GM18517 (cell line): ENCODE data around the gene OR2W1.

Experiments used
- ATAC-seq: cut with Tn5 transposase; IDR thresholded peaks from one replicate; pipeline ENCODE4 v1.9.1; 2021; ENCODE audit warnings: mild to moderate bottlenecking, moderate library complexity; ENCODE audit not compliant: unreplicated experiment

OR2W1 gene, protein sequence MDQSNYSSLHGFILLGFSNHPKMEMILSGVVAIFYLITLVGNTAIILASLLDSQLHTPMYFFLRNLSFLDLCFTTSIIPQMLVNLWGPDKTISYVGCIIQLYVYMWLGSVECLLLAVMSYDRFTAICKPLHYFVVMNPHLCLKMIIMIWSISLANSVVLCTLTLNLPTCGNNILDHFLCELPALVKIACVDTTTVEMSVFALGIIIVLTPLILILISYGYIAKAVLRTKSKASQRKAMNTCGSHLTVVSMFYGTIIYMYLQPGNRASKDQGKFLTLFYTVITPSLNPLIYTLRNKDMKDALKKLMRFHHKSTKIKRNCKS

GRCh38 chr6:29045075-29045474 is at the start of gene OR2W1:
Gene OR2W1 (minus strand): TSS chr6:29045175. CDS start chr6:29045175, 0 bp downstream.
- no peak for ATAC-seq

DNA sequence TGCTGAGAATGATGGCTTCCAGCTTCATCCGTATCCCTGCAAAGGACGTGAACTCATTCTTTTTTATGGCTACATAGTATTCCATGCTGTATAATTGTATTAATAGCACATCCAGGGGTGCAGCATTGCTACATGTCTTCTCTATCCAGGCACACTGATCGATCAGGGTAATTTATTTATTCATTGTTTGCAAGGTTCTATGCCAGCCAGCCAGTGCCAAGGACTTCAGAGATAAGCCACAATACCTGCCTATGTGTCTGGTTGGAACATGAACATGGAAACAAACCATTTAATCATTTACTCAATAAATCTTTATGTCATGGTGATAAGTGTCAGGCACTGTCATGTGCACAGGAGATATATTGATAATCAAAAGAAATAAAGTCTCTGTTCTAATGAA is 48.0 kb upstream of the OR2W1 start:
- no peak for ATAC-seq

DNA sequence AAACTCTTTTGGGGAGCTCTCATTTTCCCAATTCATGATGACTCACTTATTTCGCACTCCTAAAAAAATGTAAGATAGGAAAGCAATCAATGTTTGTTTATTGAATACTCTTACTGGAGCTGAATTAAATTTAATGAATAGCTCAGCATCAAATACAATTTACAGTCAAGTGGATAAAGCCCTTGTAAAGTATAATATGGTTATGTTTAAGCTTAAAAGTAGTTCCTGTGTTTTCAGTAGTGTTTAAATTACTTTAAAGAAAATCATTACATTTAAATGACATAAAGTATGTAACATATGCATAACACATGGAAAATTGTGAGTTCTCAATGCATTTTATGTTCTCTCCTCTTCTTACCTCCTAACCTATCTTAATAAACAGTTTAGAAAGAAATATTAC is 42.2 kb upstream of the OR2W1 start, which contains the start of gene OR2B3:
Gene OR2B3, minus strand, starts transcription at position 101 of the 400 bp plus-strand sequence. Its CDS starts 65 bp downstream, at position 36.
- no peak for ATAC-seq

- ATAC-seq = no peak
Observed at GRCh38 chr6:29082457-29082856, 37.5 kb upstream of the OR2W1 start.

DNA sequence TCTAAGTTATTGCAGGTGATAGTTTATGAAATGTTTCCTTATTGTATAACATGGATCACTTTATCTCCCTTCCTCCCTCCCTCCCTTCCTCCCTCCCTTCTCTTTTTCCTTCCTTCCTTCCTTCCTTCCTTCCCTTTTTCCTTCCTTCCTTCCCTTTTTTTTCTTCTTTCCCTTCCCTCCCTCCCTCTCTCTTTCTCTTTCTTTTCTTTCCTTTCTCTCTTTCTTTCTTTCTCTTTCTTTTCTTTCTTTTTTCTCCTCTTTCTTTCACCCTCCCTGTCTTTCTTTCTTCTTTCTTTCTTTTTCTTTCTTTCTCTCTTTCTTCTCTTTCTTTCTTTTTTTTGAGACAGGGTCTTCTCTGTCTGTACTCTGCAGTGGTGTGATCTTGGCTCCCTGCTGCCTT is 36.3 kb upstream of the OR2W1 start:
- ATAC-seq = no peak

- ATAC-seq = no peak
Observed at GRCh38 chr6:29079203-29079602, 34.2 kb upstream of the OR2W1 start.

DNA sequence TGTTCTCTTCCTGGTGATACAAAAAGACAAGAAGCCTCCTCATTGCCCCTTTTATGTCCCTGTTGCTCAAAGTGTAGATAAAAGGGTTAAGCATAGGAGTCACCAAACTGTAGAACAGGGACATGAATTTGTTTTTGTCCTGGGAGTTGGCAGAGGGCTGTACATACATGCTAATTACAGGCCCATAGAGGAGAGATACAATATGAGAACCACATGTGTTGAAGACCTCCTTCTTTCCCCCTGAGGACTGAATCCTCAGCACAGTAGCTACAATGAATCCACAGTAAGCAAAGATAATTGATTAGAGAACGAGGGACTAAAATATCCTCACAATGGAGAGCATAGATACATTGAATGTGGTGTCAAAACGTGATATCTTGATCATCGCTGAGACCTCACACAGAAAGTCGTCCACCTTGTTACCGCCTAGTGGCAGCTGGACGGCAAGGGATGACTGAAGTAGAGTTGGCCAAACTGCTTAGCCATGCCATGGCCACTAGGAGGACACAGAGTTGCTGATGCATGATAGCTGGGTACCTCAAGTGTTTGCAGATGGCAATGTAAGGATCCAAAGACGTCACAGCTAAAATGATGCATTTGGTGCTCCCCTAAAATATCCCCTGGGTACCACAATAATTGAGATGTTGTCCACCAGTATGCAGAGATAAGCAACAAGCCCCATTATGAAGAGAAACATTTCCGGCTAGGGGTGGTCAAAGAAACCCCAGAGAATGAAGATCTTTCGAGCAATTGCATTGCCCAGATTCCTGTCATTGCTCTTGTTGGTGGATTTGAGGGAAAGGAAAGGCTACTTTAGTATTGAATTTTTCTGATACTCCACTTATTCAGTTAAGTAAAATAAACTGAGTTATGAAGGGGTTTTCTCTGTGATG is 27.1 kb upstream of the OR2W1 start:
- ATAC-seq = peak; percentile 63

GRCh38 chr6:29051680-29052079 is 6.7 kb upstream of the OR2W1 start:
- no peak for ATAC-seq

- no peak for ATAC-seq
Observed at GRCh38 chr6:29035951-29036350, 9.0 kb downstream of the OR2W1 start.

DNA sequence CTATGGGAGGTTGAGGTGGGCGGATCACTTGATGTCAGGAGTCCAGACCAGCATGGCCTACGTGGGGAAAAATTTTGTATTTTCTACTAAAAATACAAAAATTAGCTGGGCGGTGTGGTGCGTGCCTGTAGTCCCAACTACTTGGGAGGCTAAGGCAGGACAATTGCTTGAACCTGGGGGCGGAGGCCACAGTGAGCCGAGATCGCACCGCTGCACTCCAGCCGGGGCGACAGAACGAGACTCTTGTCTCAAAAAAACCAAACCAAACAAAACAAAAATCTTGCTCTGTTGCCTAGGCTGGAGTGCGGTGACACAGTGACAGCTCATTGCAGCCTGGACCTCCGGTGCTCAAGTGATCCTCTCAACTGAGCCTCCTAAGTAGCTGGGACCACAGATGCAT is 16.2 kb downstream of the OR2W1 start:
- no peak for ATAC-seq

- ATAC-seq = no peak
Observed at GRCh38 chr6:29025927-29026585, 18.9 kb downstream of the OR2W1 start.

GRCh38 chr6:29021434-29021833 is 23.5 kb downstream of the OR2W1 start:
- no peak for ATAC-seq

DNA sequence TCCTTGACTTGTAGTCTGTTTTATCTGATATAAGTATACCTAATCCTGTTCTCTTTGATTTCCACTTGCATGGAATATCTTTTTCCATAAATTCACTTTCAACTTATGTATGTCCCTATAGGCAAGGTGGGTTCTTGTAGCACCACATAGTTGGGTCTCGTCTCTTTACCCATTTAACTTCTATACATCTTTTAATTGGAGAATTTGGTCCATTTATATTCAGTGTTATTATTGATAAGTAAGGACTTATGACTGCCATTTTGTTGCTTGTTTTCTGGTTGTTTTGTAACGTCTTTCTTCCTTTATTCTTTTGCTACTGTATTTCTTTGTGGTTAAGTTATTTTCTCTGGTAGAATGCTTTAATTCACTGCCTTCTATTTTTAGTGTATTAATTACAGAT is 25.3 kb downstream of the OR2W1 start:
- no peak for ATAC-seq

DNA sequence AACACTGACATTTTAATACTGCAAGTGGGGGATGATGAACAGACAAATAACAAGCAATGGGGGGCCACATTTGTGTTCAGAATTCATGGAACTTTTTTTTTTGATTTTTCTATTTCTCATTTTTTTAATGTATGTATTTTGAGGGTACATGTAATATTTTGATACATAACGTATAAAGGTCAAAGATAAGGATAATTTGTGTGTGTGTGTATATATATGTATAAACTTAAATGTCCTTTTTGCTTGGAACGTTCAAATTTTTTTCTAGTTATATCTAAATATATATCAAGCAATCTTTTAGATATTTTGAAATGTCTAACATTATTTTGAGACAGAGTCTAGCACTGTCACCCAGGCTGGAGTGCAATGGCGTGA is 27.6 kb downstream of the OR2W1 start:
- no peak for ATAC-seq

- peak; percentile 82 for ATAC-seq
Observed at GRCh38 chr6:29016559-29017427, 28.2 kb downstream of the OR2W1 start.

GRCh38 chr6:29014729-29015608 is 30.0 kb downstream of the OR2W1 start:
- ATAC-seq = no peak

- ATAC-seq = no peak
Observed at GRCh38 chr6:29011276-29011734, 33.7 kb downstream of the OR2W1 start.

- ATAC-seq = no peak
Observed at GRCh38 chr6:29009358-29009757, 35.6 kb downstream of the OR2W1 start.

- no peak for ATAC-seq
Observed at GRCh38 chr6:29008089-29008488, 36.9 kb downstream of the OR2W1 start.
